Astrocyte of the hippocampus (primary cell): ENCODE data around the gene P4HA2.

Source experiments
- DNase-seq: peaks from one replicate; pipeline ENCODE4 v3.0.0; 2011; ENCODE audit warnings: low read depth, low spot score

Gene P4HA2

DNA sequence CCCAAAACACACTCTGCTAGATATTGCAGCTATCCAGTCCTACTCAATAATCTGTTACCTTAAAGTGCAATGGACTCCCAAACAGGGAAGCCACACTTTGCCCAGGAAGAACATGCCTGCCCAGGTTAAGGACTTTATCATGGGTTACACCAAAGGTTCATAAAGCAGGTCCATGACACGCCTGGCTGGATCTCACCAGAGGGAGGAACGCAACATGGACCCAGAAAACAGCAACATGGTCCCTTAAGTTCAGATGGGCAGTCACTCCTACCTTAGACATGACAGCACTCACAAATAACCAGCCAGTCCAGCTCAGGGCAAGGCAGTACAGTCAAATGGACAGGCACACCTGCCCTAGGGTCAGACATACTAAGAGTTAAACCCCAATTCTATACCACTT, 3.8 kb downstream of the P4HA2 start:
- no peak for DNase-seq

DNA sequence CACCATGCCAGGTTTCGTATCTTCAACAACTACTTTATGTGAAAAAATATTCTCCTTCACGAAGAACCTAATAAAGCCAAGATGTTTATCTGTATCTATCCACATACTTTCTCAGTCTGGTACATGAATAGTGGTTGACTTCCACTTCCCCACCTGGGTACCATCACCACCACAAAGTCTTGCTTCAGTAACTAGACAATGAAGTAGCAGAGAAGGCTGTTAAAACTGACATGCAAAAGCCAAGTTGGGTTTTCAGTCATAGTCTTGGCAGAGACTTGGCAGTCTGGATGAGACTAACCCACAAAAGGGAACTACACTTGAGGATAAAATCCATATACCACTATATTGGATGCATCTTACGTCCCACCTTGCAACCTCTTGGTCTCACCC, 5.0 kb downstream of the P4HA2 start:
- DNase-seq: no peak

DNA sequence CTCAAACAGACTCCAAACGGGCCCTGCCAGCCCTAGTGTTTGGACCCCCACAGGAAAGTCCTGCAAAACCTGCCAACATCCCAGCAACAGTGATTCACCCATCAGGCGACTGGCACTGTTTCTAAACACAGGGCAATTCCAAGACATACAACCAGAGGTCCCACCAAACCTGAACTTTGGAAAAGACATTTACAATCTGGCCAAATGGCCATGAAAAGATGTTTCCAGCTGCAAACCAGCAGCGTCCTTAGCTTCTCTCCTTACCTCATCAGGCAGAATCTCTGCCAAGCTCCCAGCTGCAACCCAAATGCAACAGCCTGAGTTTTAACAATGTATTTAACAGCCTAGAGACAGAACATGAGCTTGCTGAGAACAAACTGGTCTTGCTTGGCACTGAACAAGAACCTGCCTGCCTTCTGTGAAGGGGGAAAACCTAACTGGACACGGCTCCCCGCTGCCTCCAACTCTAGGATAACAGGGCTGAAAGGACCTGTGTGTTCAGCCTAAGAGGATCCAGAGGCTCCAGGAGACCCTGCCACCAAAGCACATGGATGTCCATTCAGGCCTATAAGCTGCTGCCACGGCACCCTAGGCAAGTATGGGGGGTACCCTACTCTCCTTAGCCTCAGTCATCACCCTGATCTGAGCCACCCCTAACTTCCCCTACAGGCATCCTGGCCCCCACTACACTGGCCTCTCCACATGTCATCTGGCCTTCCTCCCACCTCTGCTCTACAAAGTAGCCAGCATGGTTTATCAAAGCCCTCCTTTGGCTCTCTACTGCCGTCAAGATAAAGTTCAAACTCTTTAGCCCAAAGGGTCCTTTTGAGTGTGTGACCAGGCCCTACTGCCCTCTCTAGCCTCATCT, 5.6 kb downstream of the P4HA2 start:
- peak; percentile 69 for DNase-seq

DNA sequence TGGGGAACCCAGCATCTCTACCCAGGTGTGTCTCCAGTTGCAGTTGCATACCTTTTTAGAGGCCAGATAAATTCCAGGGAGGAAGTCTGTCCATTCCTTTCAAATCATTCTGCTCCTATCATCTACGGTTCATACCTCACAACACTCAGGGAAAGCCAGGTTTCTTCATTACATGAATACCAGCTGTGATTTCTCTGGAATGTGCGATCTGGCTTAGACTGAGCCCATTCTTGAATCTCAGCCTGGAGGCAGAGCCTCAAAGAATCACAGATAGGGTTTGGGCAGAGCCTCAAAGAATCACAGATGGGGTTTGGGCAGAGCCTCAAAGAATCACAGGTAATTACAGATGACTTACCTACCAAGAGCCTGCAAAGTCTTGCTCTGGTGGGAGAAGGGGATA, 7.2 kb downstream of the P4HA2 start:
- DNase-seq: peak; percentile 65

DNA sequence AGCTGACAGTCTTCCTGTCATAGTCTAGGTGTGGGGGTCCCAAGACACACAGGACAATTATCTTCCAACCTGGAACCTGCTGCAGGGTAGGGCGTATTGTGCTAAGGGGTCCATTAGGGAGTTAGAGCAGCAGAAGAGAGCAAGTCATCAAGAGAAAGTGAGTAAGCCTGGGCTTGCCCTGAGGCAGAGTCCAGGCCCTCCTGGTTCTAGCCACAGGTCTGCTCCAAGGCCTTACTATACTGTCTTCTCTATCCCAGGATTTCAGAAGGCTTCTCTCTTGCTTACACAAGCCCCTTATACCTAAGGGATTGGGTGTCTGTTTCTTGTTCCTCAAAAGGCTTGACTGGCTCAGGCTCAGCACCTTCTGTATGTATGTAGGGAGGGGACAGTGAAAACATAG, 7.7 kb downstream of the P4HA2 start:
- DNase-seq: no peak

DNA sequence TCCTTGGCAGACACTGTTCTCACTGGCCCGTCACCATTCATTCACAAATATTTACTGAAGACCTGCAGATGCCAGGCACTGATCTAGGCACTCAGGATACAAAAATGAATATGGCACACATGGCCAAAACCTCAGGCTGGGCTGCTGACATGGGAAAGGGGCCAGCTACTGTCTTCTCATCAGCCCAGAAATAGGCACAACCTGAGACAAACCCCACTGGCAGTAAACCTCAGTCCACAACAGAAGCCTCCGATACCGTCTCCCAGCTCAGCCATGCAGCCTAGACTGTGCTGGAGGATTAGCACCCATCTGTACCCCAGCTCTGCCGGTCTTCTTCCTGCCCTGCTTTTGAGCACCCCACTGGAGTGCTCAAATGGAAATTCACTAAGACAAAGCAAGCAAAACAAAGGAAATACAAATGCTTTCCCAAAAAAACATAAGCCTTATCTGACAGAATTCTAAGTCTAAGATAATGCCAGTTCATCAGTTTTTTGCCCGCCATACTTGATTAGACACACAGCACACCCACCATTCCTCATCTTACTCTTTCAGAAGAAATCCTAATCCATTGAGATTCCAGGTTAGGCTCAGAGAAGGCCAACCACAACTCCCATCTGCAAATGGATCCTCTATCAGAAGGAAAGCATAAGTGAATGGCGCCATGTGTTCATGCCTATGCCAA, 8.2 kb downstream of the P4HA2 start:
- no peak for DNase-seq

DNA sequence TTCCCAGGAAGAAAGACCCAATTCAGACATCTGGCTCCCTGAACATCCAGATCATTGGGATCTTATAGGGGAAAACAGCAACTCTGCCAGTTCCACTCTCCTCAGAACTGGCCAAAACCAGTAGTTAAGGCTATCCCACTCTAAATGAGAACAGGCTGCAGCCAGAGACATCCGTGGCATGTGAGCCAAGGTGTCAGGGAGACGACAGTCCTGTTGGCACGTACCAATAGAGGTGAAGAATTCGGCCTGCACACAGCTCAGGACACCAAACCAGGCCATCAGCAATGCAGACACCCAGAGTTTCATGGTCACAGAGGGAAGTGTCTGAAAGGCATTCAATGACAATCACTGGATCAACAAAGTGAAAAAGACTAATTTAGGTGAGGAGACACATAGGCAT, 9.3 kb downstream of the P4HA2 start:
- DNase-seq: no peak

DNA sequence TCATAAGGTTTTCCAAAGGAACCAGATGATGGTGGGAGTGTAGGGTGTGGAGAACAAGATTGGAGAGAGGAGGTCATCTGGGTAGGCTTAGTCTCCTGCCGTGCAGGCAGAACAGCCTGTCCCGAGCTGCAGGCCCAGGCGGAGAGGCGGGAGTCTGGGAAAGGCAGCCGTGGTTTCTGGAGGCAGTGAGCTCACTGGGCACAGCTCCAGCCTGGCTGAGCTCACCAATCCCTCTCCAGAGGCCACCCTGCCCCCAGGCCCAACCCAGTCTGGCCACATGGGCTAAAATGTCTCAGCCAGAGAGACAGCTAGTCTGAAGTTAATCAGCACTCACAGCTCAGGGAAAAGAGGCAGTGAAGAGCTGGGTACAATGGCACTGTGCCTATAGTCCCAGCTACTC, 12.3 kb downstream of the P4HA2 start:
- DNase-seq: peak; percentile 99

DNA sequence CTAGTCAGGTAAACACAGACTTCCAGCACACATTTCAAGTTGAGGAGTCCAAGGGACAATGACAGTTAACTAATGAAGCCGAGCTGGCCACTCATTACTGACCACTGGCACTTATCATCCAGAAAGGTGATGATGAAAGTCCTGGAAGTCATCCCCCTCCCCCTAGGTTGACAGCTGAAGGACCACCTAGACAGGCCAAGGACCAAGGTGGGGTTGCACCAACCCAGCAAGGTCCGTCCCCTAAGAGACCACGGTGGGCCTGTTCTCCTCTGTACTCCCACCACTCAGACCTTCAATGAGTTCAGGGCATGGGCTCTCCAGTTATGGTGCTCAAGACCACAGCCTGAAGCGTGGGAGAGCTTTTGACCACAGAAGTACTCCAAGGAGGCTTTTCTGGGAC, 13.2 kb downstream of the P4HA2 start:
- no peak for DNase-seq

DNA sequence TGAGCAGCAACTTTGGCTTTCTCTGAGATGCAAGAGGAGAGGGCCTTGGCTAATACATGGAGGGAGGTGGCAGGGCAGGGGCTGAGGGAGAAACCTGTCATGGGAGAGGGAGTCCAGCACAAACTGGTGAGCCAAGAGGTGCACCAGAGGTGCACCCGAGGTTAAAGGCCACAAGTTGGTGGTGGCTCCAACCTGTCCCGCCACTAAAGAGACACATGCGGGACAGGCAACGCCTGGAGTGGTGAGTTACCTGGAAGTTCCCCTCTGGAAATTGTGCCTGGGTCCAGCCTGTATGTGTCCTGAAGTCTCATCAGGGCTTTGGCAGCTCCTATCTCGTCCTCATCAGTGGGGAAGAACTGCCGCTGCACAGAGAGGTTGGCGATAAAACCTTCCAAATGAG, 14.0 kb downstream of the P4HA2 start:
- DNase-seq: no peak

DNA sequence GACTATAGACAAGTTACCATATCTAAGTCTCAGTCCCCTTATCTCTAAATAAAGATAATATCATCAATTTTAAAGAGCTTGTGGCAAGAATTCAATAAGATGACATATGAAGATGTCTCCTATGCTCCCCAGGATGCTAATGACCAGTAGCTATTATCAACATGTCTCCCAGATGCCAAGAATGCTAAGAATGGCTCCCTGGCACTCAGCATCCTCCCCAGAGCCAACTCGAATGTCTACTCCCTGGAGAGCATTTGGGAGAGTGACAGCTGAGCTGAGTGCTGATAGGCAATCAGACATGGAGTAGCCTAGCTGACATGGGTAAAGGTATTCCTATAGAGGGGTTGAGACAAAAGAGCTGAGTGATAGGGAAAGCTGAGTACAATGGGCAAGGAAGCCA, 15.9 kb downstream of the P4HA2 start:
- peak; percentile 58 for DNase-seq

DNA sequence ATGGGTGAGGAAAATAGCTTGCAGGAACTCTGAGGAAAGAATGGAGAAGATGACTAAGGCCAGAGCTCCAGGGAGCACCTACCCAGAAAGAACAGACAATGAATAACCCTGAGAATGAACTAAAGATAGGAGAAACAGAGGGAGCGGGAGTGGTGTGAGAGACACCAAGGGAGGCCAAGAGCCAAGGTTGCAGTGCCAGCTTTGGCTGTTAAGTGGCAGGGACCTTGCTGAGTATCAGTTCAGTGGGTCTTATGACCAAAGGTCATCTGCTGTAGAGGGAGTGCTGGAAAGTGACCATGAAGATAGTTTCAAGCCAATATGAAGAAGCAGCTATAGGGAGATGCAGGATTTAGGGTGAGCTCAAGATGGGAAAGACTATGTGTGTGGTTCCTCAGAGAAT, 16.7 kb downstream of the P4HA2 start:
- DNase-seq: no peak

DNA sequence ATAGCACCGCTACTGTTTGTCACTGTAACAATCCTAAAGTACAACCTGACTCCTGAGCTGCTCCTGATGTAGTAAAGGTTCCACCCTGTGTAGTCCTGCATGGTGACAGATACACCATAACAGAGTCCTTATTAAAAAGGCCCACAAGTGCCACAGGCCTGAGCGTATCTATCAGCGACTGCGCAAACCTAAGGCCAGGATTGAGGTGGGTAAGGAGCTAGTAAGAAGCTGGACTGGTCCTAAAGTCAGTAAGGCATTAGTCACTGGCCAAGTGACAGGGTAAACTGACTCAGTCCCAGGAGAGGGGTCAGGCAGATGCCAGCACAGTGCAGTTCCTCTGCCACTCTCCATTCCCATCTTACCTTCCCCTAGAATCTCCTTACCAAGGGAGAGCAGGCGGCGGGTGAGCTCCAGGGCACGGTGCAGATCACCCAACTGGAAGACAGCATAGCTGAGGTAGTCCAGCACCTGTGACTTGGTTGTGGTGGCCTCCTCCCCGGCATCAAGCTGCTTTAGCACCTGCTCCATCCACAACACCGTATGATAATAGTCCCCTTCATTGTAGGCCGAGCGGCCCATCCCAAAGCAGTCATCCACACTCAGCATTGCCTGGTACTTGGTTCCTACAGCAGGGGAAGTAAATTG, 17.6 kb downstream of the P4HA2 start:
- no peak for DNase-seq

DNA sequence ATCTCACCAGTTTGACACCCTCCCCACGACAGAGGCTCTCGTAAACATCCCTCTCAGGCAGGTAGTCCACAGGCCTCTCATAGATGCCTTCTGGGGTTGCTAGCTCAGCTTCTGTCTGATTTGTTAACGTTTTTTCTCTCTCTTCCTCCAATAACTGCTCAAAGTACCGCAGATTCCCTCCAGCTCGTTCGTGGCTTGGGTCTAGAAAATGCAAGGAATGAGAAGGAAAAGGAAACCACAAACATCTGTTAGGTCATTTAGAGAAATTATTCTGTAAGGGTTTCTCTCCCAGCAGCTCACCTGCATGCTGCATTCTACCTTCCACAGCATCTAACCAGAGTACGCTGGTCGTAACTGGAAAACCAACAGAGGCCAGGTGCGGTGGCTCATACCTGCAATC, 18.5 kb downstream of the P4HA2 start:
- peak; percentile 85 for DNase-seq

DNA sequence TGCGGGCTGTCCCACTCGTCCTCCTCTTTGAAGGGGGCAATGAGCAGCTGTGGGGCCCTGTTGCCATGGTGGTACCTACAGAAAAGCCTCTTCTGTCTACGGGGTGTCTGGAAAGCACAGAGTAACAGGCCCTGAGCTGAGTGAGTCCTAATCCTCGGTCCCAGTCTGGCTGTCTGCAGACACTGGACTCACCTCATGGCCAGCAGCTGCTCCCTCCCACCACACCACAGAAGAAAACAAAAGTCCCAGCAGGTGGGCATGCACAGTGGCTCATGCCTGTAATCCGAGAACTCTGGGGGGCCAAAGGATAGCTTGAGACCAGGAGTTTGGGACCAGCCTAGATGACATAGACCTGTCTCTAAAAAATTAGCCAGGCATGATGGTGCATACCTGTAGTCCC, 19.9 kb downstream of the P4HA2 start:
- DNase-seq: no peak

DNA sequence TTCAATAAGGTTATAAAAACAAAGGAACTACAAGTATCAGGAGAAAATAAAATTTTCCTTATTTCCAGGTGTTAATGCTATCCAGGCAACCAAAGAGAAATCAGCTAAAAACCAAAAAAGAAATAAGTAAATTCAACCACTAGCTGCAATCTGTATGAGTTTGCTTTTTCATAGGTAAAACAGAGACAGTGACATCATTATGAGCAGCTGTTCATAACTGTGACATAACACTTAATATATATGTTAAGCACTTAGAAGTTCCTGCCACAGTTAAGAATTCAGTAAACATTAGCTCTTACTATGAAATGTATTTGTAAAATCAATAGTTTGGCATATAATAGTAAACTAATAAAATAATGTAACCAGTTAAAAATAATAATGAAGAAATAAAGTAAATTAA, 20.9 kb downstream of the P4HA2 start:
- DNase-seq: no peak

DNA sequence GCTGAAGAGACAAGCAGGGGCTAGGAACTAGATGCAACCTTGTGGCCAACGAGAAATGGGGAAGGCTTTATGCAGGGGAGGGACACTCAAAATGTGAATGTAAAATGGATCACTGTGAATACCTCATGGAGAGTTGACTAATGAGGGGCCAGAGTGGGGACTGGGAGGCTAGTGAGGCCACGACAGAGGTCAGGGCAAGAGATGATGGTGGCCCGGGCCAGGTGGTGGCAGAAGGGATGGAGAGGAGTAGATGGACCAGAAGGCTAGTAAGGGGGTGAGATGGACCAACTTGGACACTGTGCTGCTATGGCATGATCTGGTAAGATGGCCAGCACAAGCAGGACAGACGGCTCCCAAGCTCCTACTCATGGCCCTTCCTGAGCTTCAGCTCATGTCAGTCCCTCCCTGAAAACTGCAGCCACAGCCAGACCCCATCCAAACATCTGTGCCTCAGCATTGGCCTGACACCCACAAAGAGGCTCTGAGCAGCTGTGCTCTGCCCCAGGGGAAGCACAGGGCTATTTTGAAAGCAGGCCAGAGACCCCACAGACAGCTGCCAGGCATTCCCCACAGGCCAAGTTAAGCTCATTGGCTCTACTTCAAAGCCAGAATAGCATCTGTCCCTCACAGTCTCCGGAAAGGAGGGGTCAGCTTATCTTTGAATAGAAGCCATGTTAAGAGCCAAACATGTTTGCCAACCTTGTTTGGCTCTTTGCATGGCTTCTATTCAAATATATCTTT, 22.1 kb downstream of the P4HA2 start:
- peak; percentile 45 for DNase-seq

DNA sequence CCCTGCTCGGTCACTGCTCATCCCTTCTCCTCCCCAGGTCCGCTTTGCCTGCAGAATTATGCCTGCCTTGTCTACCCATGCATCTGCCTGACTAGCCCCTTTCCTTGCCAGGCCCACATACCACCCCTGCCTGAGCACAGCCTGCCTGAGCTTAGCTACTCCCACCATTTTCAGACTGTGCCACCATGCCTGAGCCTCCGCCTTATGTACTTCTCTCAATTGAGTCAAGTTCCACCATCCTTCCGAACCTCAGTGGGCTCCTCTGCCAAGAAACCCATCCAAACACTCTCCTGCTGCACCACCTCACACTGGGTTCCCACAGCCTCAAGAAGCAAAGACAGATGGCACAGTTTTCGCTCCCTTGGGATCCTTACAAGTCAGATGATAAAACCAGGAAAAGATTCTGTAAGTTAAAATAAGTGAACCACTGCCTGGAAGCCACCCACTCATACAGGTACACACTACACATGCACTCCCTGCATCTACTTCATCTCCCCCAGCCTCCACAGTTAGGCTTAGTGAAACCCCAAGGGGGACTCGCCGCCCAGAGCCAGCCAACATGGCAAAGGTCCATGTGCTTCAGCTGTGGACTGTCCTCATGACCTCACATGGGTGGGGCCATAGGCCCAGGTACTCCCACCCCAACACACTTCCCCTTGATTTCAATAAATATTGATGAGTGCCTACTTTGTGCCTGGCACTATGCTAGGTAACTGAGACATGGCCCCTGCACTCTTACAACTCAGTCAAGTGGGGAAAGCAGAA, 23.1 kb downstream of the P4HA2 start:
- DNase-seq: no peak

DNA sequence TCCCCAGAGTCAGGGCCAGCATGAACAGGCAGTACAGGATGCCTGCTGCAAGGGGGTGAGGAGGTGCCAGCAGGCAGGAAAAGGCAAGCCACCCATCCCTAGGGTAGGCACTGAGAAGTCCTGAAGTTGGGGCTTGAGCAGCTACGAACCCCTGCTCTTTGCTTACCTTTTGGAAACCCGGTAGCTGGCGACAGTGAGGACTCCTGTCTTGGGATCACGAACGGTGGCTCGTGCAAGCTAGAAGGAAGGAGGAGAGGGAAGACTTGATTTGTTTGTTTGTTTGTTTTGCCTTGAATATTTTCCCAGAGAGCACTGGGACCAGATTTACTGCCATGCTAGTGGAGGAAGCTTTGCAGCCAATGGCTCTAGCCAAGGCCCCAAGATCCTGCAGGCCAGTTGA, 23.7 kb downstream of the P4HA2 start:
- DNase-seq: no peak

DNA sequence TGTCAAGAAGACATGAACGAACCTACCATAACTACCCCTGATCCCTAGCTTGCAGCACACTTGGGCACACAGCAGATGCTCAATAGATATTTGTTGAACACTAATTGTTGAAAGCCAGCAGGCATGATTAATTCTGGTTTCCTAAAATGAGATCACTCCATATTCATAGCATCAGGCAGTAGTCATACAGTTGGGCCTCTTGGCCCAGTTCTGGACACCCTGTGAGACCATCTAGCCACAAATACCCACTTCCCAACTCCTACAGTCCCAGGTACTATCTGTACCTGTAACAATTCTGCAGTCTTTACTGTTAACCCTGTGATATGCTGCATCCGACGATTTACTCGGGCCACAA, 24.2 kb downstream of the P4HA2 start:
- DNase-seq: peak; percentile 43

DNA sequence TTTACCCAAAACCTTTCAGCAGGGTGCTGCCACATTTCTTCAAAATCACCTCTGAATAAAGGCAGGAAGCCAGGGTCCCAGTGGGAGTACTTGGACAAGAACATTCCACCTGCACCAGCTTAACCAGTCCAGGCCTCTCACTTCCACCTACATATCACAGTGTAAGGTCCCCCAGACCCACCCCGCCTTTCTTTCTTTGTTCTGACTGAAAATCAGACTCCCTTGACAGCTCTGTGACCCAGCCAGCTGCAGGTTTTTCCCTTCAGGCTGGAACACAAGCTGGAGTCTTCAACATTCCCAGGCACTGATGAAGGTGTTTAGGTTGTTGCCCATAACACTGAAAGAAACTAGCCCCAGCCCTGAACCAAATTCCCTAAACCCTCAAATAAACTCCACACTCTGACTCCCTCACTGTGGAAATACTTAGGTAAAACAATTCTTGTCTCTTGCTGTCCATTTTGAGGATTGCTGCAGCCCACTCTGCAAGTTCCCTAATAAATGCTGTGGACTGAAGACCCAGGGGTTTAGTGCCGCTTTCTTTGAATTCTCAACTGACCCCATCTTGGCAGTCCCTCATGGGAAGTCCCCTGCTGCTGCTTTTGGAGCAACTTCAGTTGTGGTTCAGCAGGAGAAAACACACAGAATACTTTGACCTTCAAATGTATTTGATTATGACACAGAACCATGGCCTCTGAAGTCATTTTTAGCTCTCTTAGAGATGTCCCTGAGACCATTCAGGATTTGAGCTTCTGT, 24.8 kb downstream of the P4HA2 start:
- no peak for DNase-seq
